Stimulated activated CD8-positive, alpha-beta memory T cell treated with anti-CD3 and anti-CD28 coated beads, Interleukin-15, amount 100 ng/mL, for 4 hours (primary cell): ENCODE measurements around the gene OLFML1.
A peak's percentile ranks its signal among the peaks of the same experiment; 100 is the strongest.
"Not testable (repeated sequence)": the region's sequence is repeated elsewhere in the genome, so short reads cannot be mapped to it uniquely, and the experiment has no call there.

Experiments
- DNase-seq, 2 donors: peaks; one replicate each; pipeline ENCODE4 v3.0.0-alpha.2; 2020; ENCODE audit warnings: low read depth in 2 of 2

OLFML1 gene

DNA sequence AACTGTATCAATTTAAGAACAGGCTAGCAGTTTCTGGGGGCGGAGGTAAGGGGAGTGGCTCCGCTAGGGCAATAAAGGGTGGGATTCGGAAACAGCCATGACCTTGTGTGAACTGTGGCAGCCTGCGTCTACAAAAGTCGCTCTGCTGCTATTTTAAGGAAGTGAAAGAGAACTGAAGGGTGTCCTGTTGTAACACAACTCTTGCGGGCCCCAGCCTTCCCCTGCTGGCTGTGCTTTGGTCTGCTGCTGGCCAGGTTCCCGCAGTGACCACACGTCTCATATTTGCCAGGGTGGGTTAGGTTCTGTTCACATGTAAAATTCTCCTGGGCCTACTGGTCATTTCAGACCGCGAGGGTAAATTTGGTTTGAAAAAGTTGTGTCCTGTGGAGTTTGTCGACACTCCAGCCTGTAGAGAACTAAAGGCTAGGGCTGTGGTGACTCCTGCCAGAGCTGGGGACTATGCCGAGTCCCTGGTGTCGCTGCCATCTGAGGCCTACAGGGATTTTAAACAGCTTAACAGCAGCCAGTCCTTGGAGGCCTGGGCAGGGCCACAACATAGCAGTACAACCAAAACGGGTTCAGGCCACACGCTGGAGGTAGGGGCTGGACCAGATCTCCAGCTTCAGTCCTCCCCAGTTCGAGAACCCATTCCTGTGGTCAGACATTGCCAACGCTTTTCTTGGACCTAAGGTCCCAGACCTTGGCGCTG, 27.4 kb downstream of the OLFML1 start:
- no peak for DNase-seq

DNA sequence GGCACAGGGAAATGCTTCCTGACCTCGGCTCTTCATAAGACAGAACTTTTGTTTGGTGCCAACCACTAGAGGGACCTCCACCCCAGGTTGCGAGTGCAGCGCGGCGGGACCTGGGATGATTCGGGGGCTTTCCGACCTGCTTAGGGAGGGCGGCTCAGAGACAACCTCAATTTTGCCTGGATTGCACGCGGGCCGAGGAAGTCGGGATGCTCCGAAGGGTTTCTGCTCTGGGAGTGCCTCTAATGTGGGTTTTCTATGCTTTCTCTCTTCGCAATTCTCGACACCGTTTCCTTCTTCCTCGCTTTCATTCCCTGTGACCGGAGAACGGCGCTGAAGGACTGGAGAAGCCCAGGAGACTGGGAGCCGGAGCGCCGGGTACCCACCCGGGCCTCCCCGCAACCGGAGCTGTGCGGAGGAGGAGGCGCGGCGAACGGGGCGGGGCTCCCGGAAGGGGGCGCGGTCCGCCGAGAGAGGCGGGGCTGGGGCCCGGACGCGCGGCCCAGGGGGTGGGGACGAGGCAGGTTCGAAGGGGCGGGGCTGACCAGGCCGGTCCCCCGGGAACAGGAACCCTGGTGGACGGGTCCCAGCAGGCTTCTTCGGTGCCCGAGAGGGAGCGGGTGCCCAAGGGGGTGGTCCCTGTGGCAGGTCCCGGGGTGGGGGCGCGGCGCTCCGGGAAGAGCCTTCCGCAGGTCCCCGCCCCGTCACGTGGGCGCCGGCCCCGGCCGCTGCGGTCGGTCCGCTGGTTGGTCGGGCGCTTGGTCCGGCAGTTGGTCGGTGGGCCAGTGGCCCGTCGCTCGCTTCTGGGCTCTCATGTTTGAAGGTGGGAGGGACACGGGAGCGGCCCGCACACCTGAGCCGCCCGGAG, 28.2 kb downstream of the OLFML1 start, which contains the start of gene PPFIBP2:
PPFIBP2 (plus strand) TSS at position 766 of the 865 bp plus-strand sequence. CDS start 35,477 bp downstream, outside the sequence.
- DNase-seq = peak; percentile 60 to 67

DNA sequence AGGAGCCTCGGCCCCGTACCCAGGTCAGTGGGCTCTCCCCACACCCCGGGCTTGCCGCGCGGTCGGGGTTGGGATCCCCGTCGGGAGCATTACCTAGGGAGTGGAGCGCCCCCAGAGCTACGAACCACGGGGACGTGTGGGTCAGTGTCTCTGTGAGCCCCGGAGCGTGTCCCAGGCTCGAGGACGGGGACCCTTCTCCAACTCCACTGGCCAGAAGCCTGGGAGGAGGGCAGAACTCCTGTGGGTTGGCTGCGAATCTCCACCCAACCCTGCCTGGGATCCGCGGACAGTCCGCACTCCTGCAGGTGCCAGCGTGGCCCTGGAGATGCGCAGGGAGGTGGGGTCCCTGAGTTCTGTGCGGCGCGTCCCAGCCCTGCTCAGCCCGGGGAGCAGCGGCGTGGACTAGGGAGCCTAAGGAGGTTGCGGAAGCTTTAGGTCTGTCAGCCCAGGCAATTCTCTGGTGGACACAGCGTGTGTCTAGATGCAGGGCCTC, 28.8 kb downstream of the OLFML1 start:
- DNase-seq = no peak

DNA sequence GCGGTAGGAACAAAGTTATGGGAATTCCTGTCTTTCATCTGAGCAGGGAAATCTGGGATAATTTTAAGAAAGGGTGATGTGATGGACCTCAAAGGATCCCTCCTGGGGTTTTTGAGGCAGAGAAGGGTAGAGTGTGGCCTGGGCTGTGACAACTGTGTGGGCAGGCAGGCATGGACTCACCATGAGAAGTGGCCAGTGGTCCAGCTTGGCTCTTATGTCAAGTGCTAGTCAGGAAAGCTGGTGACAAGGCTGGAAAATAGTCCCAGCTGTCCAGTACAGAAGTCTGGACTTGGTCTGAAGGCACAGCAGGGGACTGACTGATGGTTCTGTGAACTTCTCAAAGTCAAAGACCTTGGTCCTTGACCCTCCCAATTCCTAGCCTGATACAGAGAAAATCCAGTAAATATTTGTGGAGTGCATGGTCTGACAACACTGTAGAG, 30.2 kb downstream of the OLFML1 start:
- DNase-seq = no peak

DNA sequence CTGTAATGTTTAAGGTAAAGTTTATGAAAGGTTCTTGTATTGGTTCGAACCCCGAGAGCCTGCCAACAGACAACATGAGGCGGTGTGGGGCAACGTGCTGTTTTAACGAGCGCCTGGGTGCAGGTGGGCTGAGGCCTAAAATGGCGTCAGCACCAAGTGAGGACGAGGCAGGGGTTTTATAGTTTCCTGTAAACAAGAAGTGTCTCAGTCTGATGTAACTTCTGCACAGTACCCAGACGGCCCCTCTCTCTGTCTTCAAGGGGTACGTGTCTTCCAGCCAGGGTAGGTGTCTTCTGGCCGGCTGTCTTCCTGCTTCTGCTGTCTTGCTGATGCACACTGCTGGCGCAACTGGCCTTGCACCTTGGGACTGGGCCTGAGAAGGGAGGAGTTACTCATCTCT, 31.2 kb downstream of the OLFML1 start:
- DNase-seq = no peak

DNA sequence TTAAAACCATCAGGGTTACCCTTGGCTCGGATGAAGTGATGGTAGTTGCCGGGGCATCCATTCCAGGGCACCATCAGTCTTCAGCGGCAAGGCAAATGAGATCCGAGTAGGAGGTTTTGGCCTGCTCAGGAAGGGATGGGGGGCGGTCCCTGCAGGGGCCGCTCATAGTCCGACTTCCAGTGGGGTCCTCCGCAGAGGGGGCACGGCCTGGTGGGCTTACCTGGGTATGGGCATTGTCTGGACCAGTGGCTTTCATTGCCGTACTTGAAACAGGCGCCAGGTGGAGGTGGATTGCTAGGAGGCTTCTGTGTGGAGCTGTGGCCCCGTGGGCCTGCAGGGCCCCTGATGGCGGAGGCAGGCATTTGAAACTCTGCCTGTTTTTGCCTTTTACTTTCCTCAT, 32.4 kb downstream of the OLFML1 start:
- DNase-seq = not testable (repeated sequence)

DNA sequence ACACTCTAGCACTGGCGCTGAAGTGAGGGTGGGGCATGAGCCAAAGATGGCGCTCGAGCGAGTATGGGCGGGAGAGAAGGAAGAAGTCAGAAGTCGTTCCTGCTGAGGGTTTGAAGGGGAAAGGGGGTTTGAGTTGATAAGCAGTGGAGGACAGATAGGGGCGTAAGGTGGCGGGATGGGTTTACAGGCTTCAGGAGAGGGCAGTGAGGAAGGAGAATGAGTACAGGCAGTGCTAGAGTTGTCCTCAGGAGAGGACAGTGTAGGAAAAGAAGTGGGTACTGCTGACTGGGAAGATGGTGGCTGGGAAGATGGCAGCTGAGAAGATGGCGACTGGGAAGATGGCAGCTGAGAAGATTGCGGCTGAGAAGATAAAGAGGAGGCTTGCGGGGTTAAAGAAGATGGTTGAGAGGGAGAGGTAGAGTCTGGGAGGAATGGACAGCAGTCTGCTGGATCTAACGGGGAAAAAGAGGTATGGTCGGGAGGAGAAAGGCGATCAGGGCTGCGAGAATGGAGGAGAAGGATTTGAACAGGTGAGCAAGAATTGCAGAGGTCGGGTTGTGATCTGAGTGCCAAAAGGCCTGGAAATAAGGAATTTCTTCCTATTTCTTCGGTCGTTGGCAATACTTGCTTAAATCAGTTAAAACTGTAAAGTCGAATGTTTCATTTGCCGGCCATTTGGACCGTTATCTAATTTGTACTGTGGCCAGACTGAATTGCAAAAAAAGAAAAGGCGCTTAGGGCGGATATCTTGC, 33.7 kb downstream of the OLFML1 start:
- DNase-seq = no peak

DNA sequence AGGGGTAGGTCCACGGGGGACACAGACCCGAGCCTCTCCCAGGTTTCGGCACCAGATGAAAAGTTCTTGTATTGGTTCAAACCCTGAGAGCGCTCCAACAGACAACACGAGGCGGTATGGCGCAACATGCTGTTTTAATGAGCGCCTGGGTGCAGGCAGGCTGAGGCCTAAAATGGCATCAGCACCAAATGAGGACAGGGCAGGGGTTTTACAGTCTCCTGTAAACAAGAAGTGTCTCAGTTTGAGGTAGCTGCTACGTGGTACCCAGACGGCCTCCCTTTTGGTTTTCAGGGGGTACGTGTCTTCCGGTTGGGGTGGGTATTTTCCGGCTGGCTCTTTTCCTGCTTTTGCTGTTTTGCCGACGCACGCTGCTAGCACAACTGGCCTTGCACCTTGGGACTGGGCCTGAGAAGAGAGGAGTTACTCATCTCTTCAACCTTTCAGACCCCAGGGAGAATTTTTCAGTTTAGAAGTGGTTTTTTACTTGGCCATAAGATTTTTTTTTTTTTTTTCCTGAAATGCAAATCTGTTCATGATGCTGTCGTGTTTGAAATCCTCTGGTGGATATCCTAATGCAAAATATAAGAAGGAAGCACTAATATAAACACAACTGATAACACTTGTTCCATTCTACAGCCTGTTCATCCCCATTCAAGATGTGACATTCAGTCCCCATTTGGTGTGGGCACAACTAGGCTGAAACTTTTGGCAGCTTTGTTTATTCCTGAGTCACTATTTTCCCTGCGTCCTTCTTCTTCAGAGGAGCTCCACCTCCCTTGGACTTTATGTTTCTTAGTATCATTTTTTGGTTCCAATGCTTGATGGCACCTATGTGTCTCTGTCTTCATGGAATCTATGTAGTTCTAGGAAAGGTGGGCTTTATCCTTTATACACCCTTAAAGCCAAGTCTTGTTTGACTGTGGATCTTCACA, 35.0 kb downstream of the OLFML1 start:
- no peak for DNase-seq

DNA sequence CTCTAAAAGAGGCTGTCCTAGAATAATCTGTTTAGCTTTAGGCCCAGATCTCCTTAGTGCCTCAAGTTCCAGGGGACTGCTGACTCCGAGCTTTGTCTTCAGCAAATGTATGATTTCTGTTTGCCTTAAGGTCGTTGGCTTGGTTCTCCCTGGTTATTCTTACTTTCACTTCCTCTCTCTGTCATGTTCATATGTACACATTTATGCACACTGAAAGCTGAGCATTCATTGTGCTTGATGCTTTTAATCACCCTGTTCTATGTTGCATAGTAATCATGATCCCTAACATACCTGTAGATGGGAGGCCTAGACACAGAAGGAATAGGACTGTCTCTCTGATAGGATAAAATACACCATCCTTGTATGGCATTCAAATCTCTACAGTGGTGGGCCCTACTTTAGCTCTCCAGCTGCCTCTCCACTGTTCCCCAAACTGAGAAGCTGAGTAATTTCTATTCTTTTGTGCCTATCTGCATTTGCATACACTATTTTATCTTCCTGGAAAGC, 35.7 kb downstream of the OLFML1 start:
- no peak for DNase-seq

DNA sequence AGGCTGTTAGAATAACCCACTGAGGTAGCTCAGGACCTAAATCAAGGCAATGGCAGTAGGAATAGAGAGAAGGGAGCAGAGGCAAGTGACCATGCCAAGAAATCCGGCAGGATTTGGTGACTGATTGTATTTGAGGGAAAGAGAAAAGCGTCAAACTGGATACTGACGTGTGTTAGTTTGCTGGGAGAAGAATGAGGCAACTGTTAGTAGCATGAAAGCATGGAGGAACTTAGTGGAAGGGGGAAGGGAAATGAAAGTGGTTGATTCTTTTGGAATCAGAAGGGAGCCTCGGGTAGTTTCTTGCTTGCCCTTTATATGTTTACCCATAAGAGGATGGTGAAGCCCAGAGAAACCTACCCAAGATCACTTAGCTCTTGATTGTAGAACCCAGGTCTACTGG, 36.8 kb downstream of the OLFML1 start:
- DNase-seq = no peak

DNA sequence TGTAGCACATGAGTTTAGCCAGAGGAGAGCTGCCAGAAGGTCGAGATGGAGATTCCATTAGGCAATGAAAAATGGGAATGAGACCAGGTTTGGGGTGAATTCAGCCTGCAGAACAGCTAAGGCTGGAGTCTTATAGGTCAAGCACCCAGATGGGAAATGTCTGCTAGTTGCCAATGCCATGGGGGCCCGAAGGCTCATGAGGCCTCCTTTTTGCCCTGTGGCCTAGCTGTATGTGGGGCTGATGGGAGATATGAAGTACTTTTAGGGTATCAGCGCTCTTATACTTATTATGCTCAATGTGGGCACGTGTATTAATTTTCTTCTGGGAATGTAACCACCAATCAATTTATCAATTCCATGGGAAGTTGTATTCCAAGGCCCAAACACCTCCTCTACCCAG, 37.2 kb downstream of the OLFML1 start:
- DNase-seq = no peak

DNA sequence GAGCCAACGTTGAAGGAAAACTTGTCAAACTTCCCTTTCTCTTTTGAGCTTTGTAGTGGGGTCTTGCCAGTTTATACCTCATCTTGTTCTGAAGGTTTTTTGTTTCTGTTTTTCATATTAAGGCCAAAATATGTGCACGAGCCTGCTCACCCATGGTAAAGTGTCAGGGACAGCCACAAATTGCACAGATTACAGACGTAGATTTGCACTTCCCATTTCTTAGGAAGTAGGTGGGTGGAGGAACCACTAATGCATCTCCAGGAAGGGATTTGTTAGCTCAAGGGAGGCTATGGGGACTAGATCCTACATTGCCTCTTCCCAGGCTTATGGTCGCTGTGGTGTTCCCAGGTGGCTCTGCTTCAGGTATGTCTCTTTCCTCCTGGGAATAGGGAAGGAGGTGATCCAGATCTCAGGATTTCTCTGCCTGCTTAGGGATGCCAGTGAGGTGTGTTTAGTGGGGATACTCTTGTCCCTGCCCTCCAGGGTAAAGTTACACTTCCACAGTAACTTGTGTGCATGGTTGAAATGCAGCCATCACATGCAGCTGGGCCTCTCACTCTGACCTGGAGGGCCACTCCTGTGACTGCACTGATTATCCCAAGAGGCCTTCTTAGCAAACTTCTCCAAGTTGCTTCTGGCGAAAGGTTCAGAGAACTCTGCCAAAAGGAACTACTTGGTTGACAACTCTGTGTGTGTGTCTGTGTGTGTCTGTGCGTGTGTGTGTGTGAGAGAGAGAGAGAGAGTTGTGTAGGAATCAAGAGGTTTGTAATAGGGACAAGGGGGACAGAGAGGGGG, 38.3 kb downstream of the OLFML1 start:
- DNase-seq = no peak

DNA sequence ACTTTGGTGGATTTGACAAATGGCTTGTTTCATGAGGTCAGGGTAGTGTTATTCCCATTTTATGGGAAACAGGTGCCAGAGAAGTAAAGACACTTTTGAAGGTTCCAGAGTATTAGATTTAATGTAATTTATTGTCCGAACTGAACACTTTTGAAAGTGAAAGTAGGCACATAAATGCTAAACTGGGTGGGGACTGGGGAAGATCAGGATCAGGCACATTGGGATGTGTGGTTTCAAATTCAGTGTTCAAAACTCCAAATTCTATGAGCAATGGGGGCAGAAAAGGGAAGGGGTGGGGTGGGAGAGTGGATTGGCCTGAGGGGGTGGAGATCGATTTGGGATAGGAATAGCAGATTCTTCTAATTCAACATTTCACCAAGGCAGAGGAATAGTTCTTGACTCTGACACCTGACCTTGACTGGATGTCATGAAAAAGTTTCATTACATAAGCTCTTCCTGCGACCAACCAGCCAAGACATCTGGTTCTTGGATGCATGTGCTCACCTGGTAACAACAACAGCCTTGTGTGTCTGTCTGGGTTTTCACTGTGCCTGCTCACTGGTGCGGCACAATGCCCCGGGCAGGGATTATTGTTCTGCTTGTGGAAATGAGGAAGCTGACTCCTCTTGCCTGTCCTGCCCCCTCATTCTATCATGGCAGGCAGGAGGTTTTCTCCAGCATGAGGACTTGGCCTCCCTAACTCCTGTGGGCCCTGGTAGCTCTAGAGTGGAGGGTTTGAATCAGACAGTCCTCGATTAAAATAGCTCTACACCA, 39.3 kb downstream of the OLFML1 start:
- DNase-seq = no peak

DNA sequence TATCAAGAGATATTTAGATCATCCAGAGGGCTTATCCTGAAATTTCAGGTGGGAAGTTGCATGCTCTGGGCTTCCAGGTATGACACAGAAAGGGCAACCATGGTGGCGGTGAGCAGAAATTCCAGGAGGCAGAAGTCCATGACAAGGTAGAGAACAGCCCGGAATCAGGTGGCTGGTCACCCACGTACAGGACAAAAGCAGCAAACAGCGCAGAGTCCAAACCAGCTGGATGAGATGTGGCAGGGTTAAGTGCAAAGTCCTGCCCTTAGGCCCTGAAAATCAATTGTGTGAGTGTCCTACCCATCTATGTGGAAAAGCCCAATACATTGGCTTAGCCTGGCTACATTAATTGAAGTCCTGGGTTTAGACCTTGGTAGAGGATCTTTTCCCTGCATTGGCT, 40.1 kb downstream of the OLFML1 start:
- DNase-seq = no peak

DNA sequence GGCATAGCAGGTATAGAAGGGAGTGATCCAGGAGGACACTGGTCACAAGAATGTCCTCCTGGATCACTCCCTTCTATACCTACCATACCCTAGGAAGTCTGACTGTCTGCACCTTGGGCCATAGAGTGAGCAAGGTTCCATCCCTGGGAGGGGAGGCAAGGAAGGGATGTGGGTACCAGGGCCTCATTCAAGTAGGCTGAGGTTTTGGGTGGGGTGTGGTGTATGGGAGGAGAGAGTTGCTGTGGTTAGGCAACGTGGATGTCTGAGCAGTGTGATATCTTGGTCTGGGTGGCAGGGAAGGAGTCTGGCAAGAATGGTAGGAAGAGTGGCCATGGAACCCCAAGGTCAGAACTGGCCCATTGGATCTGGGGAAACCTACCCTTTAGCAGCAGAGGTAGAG, 41.7 kb downstream of the OLFML1 start:
- no peak for DNase-seq

DNA sequence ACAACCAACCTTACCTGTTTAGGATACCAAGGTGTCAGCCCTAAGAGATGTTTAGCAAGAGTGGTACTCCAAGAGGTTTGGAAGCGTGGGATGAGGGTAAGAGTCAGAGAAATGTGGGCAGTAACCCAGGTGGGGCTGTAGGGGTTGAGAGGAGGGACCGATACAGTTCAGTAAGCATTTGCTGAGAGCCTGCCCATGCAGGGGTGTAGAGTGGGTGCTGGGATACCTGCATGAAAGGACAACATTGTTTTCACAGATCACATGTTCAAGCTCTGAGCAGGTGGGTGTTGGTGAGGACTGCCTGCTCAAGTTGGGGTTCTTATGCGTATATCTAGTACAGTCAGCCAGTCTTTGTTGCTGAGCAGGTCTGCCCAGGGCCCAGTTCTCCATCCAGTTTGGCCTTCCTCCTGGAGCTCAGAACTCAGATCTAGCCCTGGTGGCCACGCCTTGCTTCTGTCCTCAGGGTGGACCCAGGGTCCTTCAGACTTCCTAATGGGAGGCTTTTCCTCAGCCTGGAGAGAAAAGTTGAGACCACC, 43.3 kb downstream of the OLFML1 start:
- DNase-seq = no peak

DNA sequence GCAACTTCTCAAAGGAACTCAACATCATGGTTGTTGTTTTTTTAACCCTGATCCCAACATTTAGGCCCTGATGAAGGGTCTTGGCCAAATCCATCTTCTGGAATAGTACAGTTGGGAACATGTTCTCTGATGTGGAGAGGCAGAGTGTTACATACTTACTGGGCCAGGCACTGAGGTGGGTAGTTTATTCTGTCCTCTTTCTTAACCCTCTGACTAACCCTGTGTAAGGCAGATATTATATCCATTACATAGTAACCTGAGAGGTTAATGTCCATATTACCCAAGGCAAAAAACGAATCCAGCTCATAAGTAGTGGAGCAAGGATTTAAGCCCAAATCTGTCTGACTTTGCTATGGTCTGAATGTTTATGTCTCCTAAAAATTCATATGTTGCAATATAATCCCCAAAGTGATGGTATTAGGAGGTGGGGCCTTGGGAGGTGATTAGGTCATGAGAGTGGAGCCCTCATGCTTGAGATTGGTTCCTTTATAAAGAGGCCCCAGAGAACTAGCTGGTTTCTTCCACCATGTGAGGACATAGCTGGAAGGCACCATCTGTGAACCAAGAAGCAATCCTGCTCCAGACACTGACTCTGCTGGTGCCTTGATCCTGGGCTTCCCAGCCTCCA, 44.8 kb downstream of the OLFML1 start:
- no peak for DNase-seq

DNA sequence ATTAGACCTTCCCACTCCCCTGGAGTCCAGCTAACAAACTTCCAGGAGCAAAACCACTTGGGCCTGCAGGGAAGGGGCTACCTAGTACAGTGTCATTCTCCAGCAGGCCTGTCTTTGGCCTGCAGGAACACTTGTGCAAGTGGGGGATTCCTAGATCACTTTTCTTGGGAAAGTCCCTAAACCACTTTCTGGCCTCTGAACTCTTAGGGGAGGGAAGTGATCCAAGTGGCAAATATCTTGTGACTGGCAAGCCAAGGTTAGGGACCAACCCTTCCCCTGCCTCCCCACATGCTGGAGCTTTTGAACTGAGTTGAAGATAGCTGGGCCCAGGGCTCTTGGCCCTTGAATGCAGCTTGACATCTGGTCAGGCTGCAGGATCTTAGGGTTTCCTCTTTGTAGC, 45.7 kb downstream of the OLFML1 start:
- DNase-seq = no peak
